ENCODE results near the gene IL11.

DNA sequence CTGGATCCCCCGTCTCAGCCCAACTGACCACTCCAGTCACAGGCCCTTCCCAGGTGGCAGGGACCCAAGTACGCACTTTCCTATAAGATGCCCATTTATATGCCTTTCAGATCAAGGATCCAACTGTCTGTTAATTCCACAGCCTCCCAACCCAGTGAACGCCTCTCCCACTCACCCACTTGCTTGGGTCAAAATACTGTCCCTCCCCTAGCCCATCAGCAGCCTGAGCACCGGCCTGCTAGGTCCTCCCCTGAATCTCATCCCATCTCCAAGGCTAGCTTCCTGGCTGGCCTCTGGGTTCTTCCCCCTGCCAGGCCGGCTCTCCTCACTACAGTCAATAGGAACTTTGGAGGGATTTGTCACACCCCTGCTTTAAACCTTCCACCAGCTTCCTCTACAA, 35.4 kb upstream of the IL11 start:
- TF ChIP-seq, protein P1, sequence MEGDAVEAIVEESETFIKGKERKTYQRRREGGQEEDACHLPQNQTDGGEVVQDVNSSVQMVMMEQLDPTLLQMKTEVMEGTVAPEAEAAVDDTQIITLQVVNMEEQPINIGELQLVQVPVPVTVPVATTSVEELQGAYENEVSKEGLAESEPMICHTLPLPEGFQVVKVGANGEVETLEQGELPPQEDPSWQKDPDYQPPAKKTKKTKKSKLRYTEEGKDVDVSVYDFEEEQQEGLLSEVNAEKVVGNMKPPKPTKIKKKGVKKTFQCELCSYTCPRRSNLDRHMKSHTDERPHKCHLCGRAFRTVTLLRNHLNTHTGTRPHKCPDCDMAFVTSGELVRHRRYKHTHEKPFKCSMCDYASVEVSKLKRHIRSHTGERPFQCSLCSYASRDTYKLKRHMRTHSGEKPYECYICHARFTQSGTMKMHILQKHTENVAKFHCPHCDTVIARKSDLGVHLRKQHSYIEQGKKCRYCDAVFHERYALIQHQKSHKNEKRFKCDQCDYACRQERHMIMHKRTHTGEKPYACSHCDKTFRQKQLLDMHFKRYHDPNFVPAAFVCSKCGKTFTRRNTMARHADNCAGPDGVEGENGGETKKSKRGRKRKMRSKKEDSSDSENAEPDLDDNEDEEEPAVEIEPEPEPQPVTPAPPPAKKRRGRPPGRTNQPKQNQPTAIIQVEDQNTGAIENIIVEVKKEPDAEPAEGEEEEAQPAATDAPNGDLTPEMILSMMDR (IDR thresholded peaks at IDR 0.05): no peak
- TF ChIP-seq EHMT2 (IDR thresholded peaks at IDR 0.05; ENCODE audit: low read depth): no peak
- TF ChIP-seq, protein P2, sequence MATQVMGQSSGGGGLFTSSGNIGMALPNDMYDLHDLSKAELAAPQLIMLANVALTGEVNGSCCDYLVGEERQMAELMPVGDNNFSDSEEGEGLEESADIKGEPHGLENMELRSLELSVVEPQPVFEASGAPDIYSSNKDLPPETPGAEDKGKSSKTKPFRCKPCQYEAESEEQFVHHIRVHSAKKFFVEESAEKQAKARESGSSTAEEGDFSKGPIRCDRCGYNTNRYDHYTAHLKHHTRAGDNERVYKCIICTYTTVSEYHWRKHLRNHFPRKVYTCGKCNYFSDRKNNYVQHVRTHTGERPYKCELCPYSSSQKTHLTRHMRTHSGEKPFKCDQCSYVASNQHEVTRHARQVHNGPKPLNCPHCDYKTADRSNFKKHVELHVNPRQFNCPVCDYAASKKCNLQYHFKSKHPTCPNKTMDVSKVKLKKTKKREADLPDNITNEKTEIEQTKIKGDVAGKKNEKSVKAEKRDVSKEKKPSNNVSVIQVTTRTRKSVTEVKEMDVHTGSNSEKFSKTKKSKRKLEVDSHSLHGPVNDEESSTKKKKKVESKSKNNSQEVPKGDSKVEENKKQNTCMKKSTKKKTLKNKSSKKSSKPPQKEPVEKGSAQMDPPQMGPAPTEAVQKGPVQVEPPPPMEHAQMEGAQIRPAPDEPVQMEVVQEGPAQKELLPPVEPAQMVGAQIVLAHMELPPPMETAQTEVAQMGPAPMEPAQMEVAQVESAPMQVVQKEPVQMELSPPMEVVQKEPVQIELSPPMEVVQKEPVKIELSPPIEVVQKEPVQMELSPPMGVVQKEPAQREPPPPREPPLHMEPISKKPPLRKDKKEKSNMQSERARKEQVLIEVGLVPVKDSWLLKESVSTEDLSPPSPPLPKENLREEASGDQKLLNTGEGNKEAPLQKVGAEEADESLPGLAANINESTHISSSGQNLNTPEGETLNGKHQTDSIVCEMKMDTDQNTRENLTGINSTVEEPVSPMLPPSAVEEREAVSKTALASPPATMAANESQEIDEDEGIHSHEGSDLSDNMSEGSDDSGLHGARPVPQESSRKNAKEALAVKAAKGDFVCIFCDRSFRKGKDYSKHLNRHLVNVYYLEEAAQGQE (IDR thresholded peaks at IDR 0.05): no peak
- no peak for TF ChIP-seq CHD2 (IDR thresholded peaks at IDR 0.05; ENCODE audit: low read length, partially characterized antibody)
- no peak for TF ChIP-seq POLR2A (IDR thresholded peaks at IDR 0.05; ENCODE audit: low read length)
- no peak for TF ChIP-seq RAD21 (conservative IDR thresholded peaks at IDR 0.05 in 1 of 2, IDR thresholded peaks at IDR 0.05 in 1 of 2)
- TF ChIP-seq SMC3 (IDR thresholded peaks at IDR 0.05): no peak
- TF ChIP-seq BHLHE40 (IDR thresholded peaks at IDR 0.05; ENCODE audit: low read depth, low read length): no peak
- TF ChIP-seq SREBF2 (IDR thresholded peaks at IDR 0.05): no peak
- no peak for TF ChIP-seq ESRRA (IDR thresholded peaks at IDR 0.05; ENCODE audit: borderline replicate concordance, low read length)
